Measurements from ENCODE around the gene MAP2K5.

The MAP2K5 gene

GRCh38 chr15:67823314-67824196, 281.1 kb downstream of the MAP2K5 start (continued):
- TF ChIP-seq REST (tag by site-specific recombination; IDR thresholded peaks at IDR 0.05) (0 out of 2 replicates have a peak, but pooled peaks have one; percentile 26), ZNF341 (tag by site-specific recombination; IDR thresholded peaks at IDR 0.05; ENCODE audit: low read depth) (peak; percentile 96), SP2 (tag by site-specific recombination; IDR thresholded peaks at IDR 0.05) (no peak), HOXC10 (CRISPR knock-in tag; IDR thresholded peaks at IDR 0.05) (no peak), ZNF677 (tag by site-specific recombination; IDR thresholded peaks at IDR 0.05) (0 out of 2 replicates have a peak, but pooled peaks have one; percentile 5), GLIS2 (tag by site-specific recombination; IDR thresholded peaks at IDR 0.05) (peak; percentile 75; the same call in 1 of the 2 replicates), ZEB2 (tag by site-specific recombination; IDR thresholded peaks at IDR 0.05) (peak; percentile 71; the same call in 1 of the 2 replicates), ZNF221 (tag by site-specific recombination; IDR thresholded peaks at IDR 0.05; ENCODE audit: borderline replicate concordance) (no peak), ZBTB48 (tag by site-specific recombination; IDR thresholded peaks at IDR 0.05) (peak; percentile 12; the same call in 1 of the 2 replicates), ZNF433 (tag by site-specific recombination; IDR thresholded peaks at IDR 0.05; ENCODE audit: low read depth) (no peak), ZNF140 (tag by site-specific recombination; IDR thresholded peaks at IDR 0.05) (no peak), ZFP37 (tag by site-specific recombination; IDR thresholded peaks at IDR 0.05) (peak; percentile 73; the same call in 1 of the 2 replicates), ZNF707 (tag by site-specific recombination; IDR thresholded peaks at IDR 0.05) (no peak), ZNF18 (tag by site-specific recombination; IDR thresholded peaks at IDR 0.05) (no peak), SCRT1 (tag by site-specific recombination; IDR thresholded peaks at IDR 0.05; ENCODE audit: borderline replicate concordance) (no peak), ZNF37A (tag by site-specific recombination; IDR thresholded peaks at IDR 0.05) (0 out of 2 replicates have a peak, but pooled peaks have one; percentile 35), TRIM28 (IDR thresholded peaks at IDR 0.05; ENCODE audit: borderline replicate concordance, low read length) (no peak), ZNF768 (tag by site-specific recombination; IDR thresholded peaks at IDR 0.05) (no peak), ZBTB1 (tag by site-specific recombination; IDR thresholded peaks at IDR 0.05) (no peak), ZNF654 (tag by site-specific recombination; IDR thresholded peaks at IDR 0.05; ENCODE audit: low read depth) (no peak), ZNF214 (tag by site-specific recombination; IDR thresholded peaks at IDR 0.05; ENCODE audit: borderline replicate concordance) (no peak), ZNF404 (tag by site-specific recombination; IDR thresholded peaks at IDR 0.05) (no peak), ZNF239 (tag by site-specific recombination; IDR thresholded peaks at IDR 0.05) (no peak), ZNF571 (tag by site-specific recombination; IDR thresholded peaks at IDR 0.05) (no peak), OSR2 (tag by site-specific recombination; IDR thresholded peaks at IDR 0.05) (no peak; the same call in 1 of the 2 replicates)
- TF ChIP-seq, protein P1, sequence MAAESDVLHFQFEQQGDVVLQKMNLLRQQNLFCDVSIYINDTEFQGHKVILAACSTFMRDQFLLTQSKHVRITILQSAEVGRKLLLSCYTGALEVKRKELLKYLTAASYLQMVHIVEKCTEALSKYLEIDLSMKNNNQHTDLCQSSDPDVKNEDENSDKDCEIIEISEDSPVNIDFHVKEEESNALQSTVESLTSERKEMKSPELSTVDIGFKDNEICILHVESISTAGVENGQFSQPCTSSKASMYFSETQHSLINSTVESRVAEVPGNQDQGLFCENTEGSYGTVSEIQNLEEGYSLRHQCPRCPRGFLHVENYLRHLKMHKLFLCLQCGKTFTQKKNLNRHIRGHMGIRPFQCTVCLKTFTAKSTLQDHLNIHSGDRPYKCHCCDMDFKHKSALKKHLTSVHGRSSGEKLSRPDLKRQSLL (tag by site-specific recombination; IDR thresholded peaks at IDR 0.05) = no peak; the same call in 1 of the 2 replicates
- TF ChIP-seq, protein P2, sequence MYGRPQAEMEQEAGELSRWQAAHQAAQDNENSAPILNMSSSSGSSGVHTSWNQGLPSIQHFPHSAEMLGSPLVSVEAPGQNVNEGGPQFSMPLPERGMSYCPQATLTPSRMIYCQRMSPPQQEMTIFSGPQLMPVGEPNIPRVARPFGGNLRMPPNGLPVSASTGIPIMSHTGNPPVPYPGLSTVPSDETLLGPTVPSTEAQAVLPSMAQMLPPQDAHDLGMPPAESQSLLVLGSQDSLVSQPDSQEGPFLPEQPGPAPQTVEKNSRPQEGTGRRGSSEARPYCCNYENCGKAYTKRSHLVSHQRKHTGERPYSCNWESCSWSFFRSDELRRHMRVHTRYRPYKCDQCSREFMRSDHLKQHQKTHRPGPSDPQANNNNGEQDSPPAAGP (tag by site-specific recombination; IDR thresholded peaks at IDR 0.05) = no peak
- TF ChIP-seq, protein P3, sequence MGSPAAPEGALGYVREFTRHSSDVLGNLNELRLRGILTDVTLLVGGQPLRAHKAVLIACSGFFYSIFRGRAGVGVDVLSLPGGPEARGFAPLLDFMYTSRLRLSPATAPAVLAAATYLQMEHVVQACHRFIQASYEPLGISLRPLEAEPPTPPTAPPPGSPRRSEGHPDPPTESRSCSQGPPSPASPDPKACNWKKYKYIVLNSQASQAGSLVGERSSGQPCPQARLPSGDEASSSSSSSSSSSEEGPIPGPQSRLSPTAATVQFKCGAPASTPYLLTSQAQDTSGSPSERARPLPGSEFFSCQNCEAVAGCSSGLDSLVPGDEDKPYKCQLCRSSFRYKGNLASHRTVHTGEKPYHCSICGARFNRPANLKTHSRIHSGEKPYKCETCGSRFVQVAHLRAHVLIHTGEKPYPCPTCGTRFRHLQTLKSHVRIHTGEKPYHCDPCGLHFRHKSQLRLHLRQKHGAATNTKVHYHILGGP (tag by site-specific recombination; IDR thresholded peaks at IDR 0.05) = no peak
- TF ChIP-seq, protein P4, sequence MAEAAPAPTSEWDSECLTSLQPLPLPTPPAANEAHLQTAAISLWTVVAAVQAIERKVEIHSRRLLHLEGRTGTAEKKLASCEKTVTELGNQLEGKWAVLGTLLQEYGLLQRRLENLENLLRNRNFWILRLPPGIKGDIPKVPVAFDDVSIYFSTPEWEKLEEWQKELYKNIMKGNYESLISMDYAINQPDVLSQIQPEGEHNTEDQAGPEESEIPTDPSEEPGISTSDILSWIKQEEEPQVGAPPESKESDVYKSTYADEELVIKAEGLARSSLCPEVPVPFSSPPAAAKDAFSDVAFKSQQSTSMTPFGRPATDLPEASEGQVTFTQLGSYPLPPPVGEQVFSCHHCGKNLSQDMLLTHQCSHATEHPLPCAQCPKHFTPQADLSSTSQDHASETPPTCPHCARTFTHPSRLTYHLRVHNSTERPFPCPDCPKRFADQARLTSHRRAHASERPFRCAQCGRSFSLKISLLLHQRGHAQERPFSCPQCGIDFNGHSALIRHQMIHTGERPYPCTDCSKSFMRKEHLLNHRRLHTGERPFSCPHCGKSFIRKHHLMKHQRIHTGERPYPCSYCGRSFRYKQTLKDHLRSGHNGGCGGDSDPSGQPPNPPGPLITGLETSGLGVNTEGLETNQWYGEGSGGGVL (tag by site-specific recombination; IDR thresholded peaks at IDR 0.05) = peak; percentile 60
